HepG2 (cell line): Measurements from ENCODE around the gene RELB. TPM values are rescaled to one million over a fixed set of nuclear protein-coding genes. Genes with fewer than 3 reads are reported as not detected.
A peak's percentile ranks its signal among the peaks of the same experiment; 100 is the strongest.

ENCODE experiments used
- EED ChIP-seq: sonication (generic); formaldehyde crosslinking; IDR thresholded peaks from 2 replicates; pipeline ENCODE4 v1.5.0; 2020; ENCODE audit warnings: mild to moderate bottlenecking, missing genetic modification reagents
- ELF3 ChIP-seq: IDR thresholded peaks from 2 replicates; pipeline ENCODE4 v1.6.1; 2016; ENCODE audit warnings: missing genetic modification reagents, missing compliant biosample characterization
- HCFC1 ChIP-seq: fragments of 150-350 bp; IDR thresholded peaks from 2 replicates; pipeline ENCODE4 v1.6.1; 2014; ENCODE audit warnings: low read depth, low read length
- MAF1 ChIP-seq: sonication (generic); formaldehyde crosslinking; IDR thresholded peaks from 2 replicates; pipeline ENCODE4 v1.5.0; 2020; ENCODE audit warnings: missing genetic modification reagents, borderline replicate concordance
- MEIS1 ChIP-seq: sonication (generic); formaldehyde crosslinking; IDR thresholded peaks from 2 replicates; pipeline ENCODE4 v1.9.0; 2021; ENCODE audit warnings: mild to moderate bottlenecking, missing genetic modification reagents, moderate library complexity, borderline replicate concordance
- SP5 ChIP-seq: IDR thresholded peaks from 2 replicates; pipeline ENCODE4 v1.6.1; 2016; ENCODE audit warnings: low read depth, borderline replicate concordance
- ZBTB14 ChIP-seq: sonication (generic); formaldehyde crosslinking; IDR thresholded peaks from 2 replicates; pipeline ENCODE4 v1.4.0; 2020; ENCODE audit warnings: missing genetic modification reagents
- ZBTB25 ChIP-seq: IDR thresholded peaks from 2 replicates; pipeline ENCODE4 v1.6.1; 2018; ENCODE audit warnings: missing genetic modification reagents
- ZBTB42 ChIP-seq: sonication (generic); formaldehyde crosslinking; IDR thresholded peaks from 2 replicates; pipeline ENCODE4 v1.5.0; 2020; ENCODE audit warnings: mild to moderate bottlenecking, missing genetic modification reagents
- ZFP62 ChIP-seq: sonication (generic); formaldehyde crosslinking; IDR thresholded peaks from 2 replicates; pipeline ENCODE4 v1.4.0; 2020; ENCODE audit warnings: missing genetic modification reagents
- ZNF230 ChIP-seq: sonication (generic); formaldehyde crosslinking; IDR thresholded peaks from 2 replicates; pipeline ENCODE4 v1.4.0; 2020; ENCODE audit warnings: mild to moderate bottlenecking, missing genetic modification reagents
- ZNF367 ChIP-seq: sonication (generic); formaldehyde crosslinking; IDR thresholded peaks from 2 replicates; pipeline ENCODE4 v1.4.0; 2020; ENCODE audit warnings: missing genetic modification reagents, borderline replicate concordance
- ZNF616 ChIP-seq: sonication (generic); formaldehyde crosslinking; IDR thresholded peaks from 2 replicates; pipeline ENCODE4 v1.5.0; 2020; ENCODE audit warnings: low read depth, mild to moderate bottlenecking, missing genetic modification reagents
- ZSCAN25 ChIP-seq: sonication (generic); formaldehyde crosslinking; IDR thresholded peaks from 2 replicates; pipeline ENCODE4 v1.8.0; 2022; ENCODE audit warnings: mild to moderate bottlenecking, missing genetic modification reagents
- polyA plus RNA-seq, 8 experiments: library from polyadenylated mRNA; depleted of rRNA in 3 of 8; stranded (reverse) in 7 of 8; unstranded in 1 of 8; fragments of >200 nt; fragmentation: Illumina TruSeq in 4 of 8; extraction: Trizol in 4 of 8; gene quantifications; 2 replicates each; pipeline versions ENCODE4 v1.2.1 to v1.2.3, GENCODE V29; 2011 to 2016; ENCODE audit warnings: low read depth in 4 of 8, missing spikeins in 1 of 8, mixed read lengths in 1 of 8; ENCODE audit not compliant: insufficient read depth in 1 of 8
- total RNA-seq, 5 experiments: library from RNA; depleted of rRNA; stranded (reverse); fragments of >200 nt; fragmentation: Illumina TruSeq; extraction: Trizol; gene quantifications; 2 replicates each; pipeline ENCODE4 v1.2.3, GENCODE V29; 2016; ENCODE audit warnings: low read depth in 1 of 5
- TF ChIP-seq, protein P1 (sequence below): sonication (generic); formaldehyde crosslinking; IDR thresholded peaks from 2 replicates; pipeline ENCODE4 v1.4.0; 2020; ENCODE audit warnings: missing genetic modification reagents
- TF ChIP-seq, protein P2 (sequence below): sonication (generic); formaldehyde crosslinking; IDR thresholded peaks from 2 replicates; pipeline ENCODE4 v1.9.0; 2021; ENCODE audit warnings: missing genetic modification reagents, borderline replicate concordance
- TF ChIP-seq, protein P3 (sequence below): IDR thresholded peaks from 2 replicates; pipeline ENCODE4 v1.6.1; 2016

Gene RELB
- total and polyA plus RNA-seq, 2 of the 13 experiments (the other 11 are each of a cell fraction or from before 2014, with no cell fraction given): 1.9 to 3.5 TPM

DNA sequence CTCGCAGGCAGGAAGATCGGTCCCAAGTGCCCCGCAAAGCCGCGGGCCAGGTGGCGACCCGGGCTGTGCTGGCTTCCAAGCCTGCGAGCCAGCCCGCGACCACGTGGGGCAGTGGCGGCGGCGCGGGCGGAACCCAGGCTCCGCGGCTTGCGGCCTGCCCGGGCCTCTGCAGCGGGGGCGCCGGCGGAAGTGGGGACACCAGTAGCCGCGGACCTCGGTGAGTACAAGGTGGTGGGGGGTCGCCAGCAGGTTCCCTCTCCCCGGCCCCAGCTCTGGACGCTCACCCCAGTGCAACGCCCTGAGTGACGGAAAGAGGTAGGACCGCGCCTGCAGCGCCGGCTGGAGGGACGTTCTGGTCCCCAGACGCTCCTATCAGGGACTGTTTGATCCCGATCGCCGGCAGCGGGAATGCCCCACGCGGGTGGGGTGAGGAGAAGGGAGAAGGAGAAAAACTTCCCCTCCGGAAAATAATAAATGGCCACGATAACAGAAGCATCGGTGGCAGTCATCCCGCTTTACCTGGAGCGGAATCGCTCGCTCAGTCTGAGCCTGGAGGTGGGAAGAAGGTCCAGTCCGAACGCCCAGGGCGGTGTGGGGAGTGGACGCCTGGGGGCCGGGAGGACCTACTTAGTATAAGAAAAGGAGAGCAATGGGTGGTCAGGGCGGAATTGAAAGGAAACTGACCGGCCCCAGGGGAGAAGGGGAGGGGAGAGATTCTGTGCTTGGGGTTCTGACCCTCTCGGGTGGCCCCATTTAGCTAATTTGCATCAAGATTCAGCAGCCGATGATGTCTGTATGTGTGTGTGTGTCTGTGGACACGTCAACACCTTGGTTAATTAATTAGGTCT lies 78.0 kb downstream of the RELB start, which contains the start of gene GEMIN7 (continued):
- TF ChIP-seq, protein P1, sequence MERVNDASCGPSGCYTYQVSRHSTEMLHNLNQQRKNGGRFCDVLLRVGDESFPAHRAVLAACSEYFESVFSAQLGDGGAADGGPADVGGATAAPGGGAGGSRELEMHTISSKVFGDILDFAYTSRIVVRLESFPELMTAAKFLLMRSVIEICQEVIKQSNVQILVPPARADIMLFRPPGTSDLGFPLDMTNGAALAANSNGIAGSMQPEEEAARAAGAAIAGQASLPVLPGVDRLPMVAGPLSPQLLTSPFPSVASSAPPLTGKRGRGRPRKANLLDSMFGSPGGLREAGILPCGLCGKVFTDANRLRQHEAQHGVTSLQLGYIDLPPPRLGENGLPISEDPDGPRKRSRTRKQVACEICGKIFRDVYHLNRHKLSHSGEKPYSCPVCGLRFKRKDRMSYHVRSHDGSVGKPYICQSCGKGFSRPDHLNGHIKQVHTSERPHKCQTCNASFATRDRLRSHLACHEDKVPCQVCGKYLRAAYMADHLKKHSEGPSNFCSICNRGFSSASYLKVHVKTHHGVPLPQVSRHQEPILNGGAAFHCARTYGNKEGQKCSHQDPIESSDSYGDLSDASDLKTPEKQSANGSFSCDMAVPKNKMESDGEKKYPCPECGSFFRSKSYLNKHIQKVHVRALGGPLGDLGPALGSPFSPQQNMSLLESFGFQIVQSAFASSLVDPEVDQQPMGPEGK (CRISPR knock-in tag): peak; percentile 96
- TF ChIP-seq HCFC1: peak; percentile 73
- peak; percentile 85; the same call in 1 of the 2 replicates for TF ChIP-seq ZBTB25
- peak; percentile 33; the same call in 1 of the 2 replicates for TF ChIP-seq ZBTB42
- TF ChIP-seq, protein P2, sequence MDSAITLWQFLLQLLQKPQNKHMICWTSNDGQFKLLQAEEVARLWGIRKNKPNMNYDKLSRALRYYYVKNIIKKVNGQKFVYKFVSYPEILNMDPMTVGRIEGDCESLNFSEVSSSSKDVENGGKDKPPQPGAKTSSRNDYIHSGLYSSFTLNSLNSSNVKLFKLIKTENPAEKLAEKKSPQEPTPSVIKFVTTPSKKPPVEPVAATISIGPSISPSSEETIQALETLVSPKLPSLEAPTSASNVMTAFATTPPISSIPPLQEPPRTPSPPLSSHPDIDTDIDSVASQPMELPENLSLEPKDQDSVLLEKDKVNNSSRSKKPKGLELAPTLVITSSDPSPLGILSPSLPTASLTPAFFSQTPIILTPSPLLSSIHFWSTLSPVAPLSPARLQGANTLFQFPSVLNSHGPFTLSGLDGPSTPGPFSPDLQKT (CRISPR knock-in tag): peak; percentile 90
- peak; percentile 85; the same call in 1 of the 2 replicates for TF ChIP-seq ZNF616
- TF ChIP-seq MEIS1 (CRISPR knock-in tag): no peak; the same call in 1 of the 2 replicates
- TF ChIP-seq ELF3: peak; percentile 80
- TF ChIP-seq, protein P3, sequence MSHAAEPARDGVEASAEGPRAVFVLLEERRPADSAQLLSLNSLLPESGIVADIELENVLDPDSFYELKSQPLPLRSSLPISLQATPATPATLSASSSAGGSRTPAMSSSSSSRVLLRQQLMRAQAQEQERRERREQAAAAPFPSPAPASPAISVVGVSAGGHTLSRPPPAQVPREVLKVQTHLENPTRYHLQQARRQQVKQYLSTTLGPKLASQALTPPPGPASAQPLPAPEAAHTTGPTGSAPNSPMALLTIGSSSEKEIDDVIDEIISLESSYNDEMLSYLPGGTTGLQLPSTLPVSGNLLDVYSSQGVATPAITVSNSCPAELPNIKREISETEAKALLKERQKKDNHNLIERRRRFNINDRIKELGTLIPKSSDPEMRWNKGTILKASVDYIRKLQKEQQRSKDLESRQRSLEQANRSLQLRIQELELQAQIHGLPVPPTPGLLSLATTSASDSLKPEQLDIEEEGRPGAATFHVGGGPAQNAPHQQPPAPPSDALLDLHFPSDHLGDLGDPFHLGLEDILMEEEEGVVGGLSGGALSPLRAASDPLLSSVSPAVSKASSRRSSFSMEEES (CRISPR knock-in tag): no peak; the same call in 1 of the 2 replicates
- peak; percentile 61; the same call in 1 of the 2 replicates for TF ChIP-seq EED (CRISPR knock-in tag)
- peak; percentile 69; the same call in 1 of the 2 replicates for TF ChIP-seq ZSCAN25 (CRISPR knock-in tag)
- TF ChIP-seq ZNF367 (CRISPR knock-in tag): no peak; the same call in 1 of the 2 replicates
- TF ChIP-seq MAF1: peak; percentile 84; the same call in 1 of the 2 replicates
- TF ChIP-seq ZFP62: 0 out of 2 replicates have a peak, but pooled peaks have one; percentile 78
- TF ChIP-seq ZBTB14 (CRISPR knock-in tag): peak; percentile 72
- peak; percentile 59; the same call in 1 of the 2 replicates for TF ChIP-seq ZNF230 (CRISPR knock-in tag)
- TF ChIP-seq SP5 (CRISPR knock-in tag): no peak
